Thoracic aorta (tissue), 2 donors: ENCODE results near the gene OR51G2. TPM values are rescaled to one million over a fixed set of nuclear protein-coding genes. Genes with fewer than 3 reads are reported as not detected.

Experiments used
- ATAC-seq: fragments of 150-250 bp; one replicate; pipeline ENCODE4 v1.8.0; 2017; ENCODE audit warnings: low read depth; ENCODE audit not compliant: insufficient number of reproducible peaks, low FRiP score
- DNase-seq: peaks from one replicate; pipeline ENCODE4 v3.0.0-alpha.2; 2020; ENCODE audit warnings: low spot score
- H3K27ac ChIP-seq, 2 donors: fragments of 200-600 bp; sonication (generic); 1 replicate in 1 of 2; 2 replicates in 1 of 2; pipeline ENCODE4 v1.5.1; 2016; ENCODE audit warnings: mild to moderate bottlenecking in 2 of 2, moderate library complexity in 2 of 2
- H3K27me3 ChIP-seq: fragments of 200-600 bp; sonication (generic); replicated peaks from 2 replicates; pipeline ENCODE4 v1.6.0; 2016; ENCODE audit warnings: mild to moderate bottlenecking; ENCODE audit not compliant: insufficient read depth
- H3K36me3 ChIP-seq: fragments of 200-600 bp; sonication (generic); one replicate; pipeline ENCODE4 v1.5.1; 2016
- H3K4me1 ChIP-seq, 2 donors: fragments of 200-600 bp; sonication (generic); 1 replicate in 1 of 2; 2 replicates in 1 of 2; pipeline versions ENCODE4 v1.5.1 to v1.6.0; 2016; ENCODE audit warnings: low read depth in 2 of 2, mild to moderate bottlenecking in 1 of 2; ENCODE audit not compliant: control insufficient read depth in 1 of 2
- H3K4me3 ChIP-seq: fragments of 200-600 bp; sonication (generic); 2 replicates; pipeline ENCODE4 v1.5.1; 2016; ENCODE audit warnings: mild to moderate bottlenecking
- H3K9me3 ChIP-seq: fragments of 200-600 bp; sonication (generic); 2 replicates; pipeline ENCODE4 v1.5.1; 2016
- CTCF ChIP-seq: fragments of 200-600 bp; sonication (generic); IDR thresholded peaks from one replicate; pipeline ENCODE4 v1.5.1; 2019; ENCODE audit warnings: antibody characterized with exemption
- total RNA-seq, 2 donors: library from RNA; depleted of rRNA; stranded (reverse); fragments of >200 nt; gene quantifications; one replicate each; pipeline versions ENCODE4 v1.1.0 to v1.2.3, GENCODE V29; 2016

OR51G2 gene
- total RNA-seq, 2 donors from 2014 or later = not detected

GRCh38 chr11:4887591-4887990, 31.6 kb downstream of the OR51G2 start:
- Histone ChIP-seq H3K36me3 (no peaks in the 10 kb centered on the region), H3K27me3 (no peaks in the 10 kb centered on the region), H3K27ac (no peak overlapping the region), H3K4me3 (no peak overlapping the region), H3K4me1 (no peaks in the 10 kb centered on the region), H3K9me3 (no peaks in the 10 kb centered on the region)
- ATAC-seq (no peak), DNase-seq (no peak)
- TF ChIP-seq CTCF = no peak

GRCh38 chr11:4886186-4886585, 33.0 kb downstream of the OR51G2 start:
- DNase-seq (no peak), ATAC-seq (no peak)
- no peaks in the 10 kb centered on the region for H3K9me3 ChIP-seq
- H3K27ac ChIP-seq = no peak overlapping the region
- H3K27me3 ChIP-seq = no peaks in the 10 kb centered on the region
- H3K36me3 ChIP-seq = no peaks in the 10 kb centered on the region
- H3K4me1 ChIP-seq = no peaks in the 10 kb centered on the region
- TF ChIP-seq CTCF = no peak
- H3K4me3 ChIP-seq = no peak overlapping the region

- Histone ChIP-seq H3K27me3 (no peaks in the 10 kb centered on the region), H3K4me3 (no peak overlapping the region), H3K9me3 (no peaks in the 10 kb centered on the region), H3K36me3 (no peaks in the 10 kb centered on the region), H3K27ac (no peak overlapping the region), H3K4me1 (no peaks in the 10 kb centered on the region)
- no peak for DNase-seq
- no peak for ATAC-seq
- TF ChIP-seq CTCF = no peak
Measured at GRCh38 chr11:4884361-4884760, 34.8 kb downstream of the OR51G2 start.

GRCh38 chr11:4882543-4882942, 36.6 kb downstream of the OR51G2 start:
- no peak overlapping the region for H3K27ac ChIP-seq
- no peaks in the 10 kb centered on the region for H3K36me3 ChIP-seq
- no peaks in the 10 kb centered on the region for H3K4me1 ChIP-seq
- TF ChIP-seq CTCF = no peak
- no peaks in the 10 kb centered on the region for H3K9me3 ChIP-seq
- ATAC-seq (no peak), DNase-seq (no peak)
- no peaks in the 10 kb centered on the region for H3K27me3 ChIP-seq
- no peak overlapping the region for H3K4me3 ChIP-seq

GRCh38 chr11:4881860-4882500, 37.2 kb downstream of the OR51G2 start, which contains the start of gene OR51T1:
Gene OR51T1 (plus strand): TSS chr11:4881900. CDS start chr11:4881900, 0 bp downstream.
- H3K9me3 ChIP-seq = no peaks in the 10 kb centered on the region
- no peaks in the 10 kb centered on the region for H3K27me3 ChIP-seq
- no peak within 1 kb of the TSS for H3K27ac ChIP-seq
- H3K36me3 ChIP-seq = no peaks in the 10 kb centered on the region
- H3K4me3 ChIP-seq = no peak within 1 kb of the TSS
- DNase-seq = no peak
- TF ChIP-seq CTCF = no peak
- no peaks in the 10 kb centered on the region for H3K4me1 ChIP-seq
- no peak for ATAC-seq
